K562 (cell line): ENCODE results near the gene CCDC171. TPM values are rescaled to one million over a fixed set of nuclear protein-coding genes. Genes with fewer than 3 reads are reported as not detected.
A peak's percentile ranks its signal among the peaks of the same experiment; 100 is the strongest.

Experiments
- ATAC-seq: fragments of 200-7000 bp; cut with Tn5 transposase; 3 replicates; pipeline ENCODE4 v1.9.1; 2020; ENCODE audit warnings: moderate library complexity
- BruUV-seq: library from RNA; stranded (reverse); fragments of 400-500 nt; replicated peaks from 2 replicates; lab custom pipeline; 2021; lab: Mats Ljungman, UMichigan
- CTCF ChIA-PET: fragments of 300-600 bp; formaldehyde crosslinking; extraction: SDS; loops from one replicate; lab custom pipeline; 2021; ENCODE audit warnings: low intra/inter-chr PET ratio; lab: Yijun Ruan, JAX
- POLR2A ChIA-PET: fragments of 300-600, 350-650 bp; sonication (Branson Sonifier 250); formaldehyde crosslinking; extraction: SDS; loops from one replicate; lab custom pipeline; 2021; ENCODE audit warnings: antibody characterized with exemption, inconsistent platforms; lab: Yijun Ruan, JAX
- DNase-seq, 4 experiments: peaks; one replicate each; pipeline versions ENCODE4 v3.0.0 to v3.0.0-alpha.2; 2011 to 2018; ENCODE audit warnings: low spot score in 3 of 4, mixed read lengths in 3 of 4; ENCODE audit errors: extremely low read depth in 1 of 4
- FAIRE-seq: peaks from 2 replicates; lab custom pipeline; 2011; peaks lifted over from hg19 to GRCh38; lab: Jason Lieb, UNC
- H2AFZ ChIP-seq: 2 replicates; pipeline ENCODE4 v1.6.0; 2011; ENCODE audit warnings: low read depth, low read length, control low read depth, inconsistent platforms
- H3K27ac ChIP-seq: fragments of 200-600 bp; 3 replicates; pipeline ENCODE4 v1.8.0; 2011; ENCODE audit warnings: low read depth, mild to moderate bottlenecking, control low read depth, inconsistent platforms, low read length, moderate library complexity, mixed read lengths; ENCODE audit errors: extremely low read depth
- H3K27me3 ChIP-seq, 2 experiments: fragments of 300-600 bp in 1 of 2; 2 replicates in 1 of 2; 3 replicates in 1 of 2; pipeline versions ENCODE4 v1.6.0 to v1.8.0; 2011; ENCODE audit warnings: inconsistent platforms in 2 of 2, low read length in 2 of 2, mild to moderate bottlenecking in 1 of 2, mixed read lengths in 1 of 2, moderate library complexity in 1 of 2; ENCODE audit not compliant: control insufficient read depth in 2 of 2, insufficient read depth in 2 of 2
- H3K36me3 ChIP-seq: fragments of 300-600 bp; 3 replicates; pipeline ENCODE4 v1.8.0; 2011; ENCODE audit warnings: mild to moderate bottlenecking, low read length, inconsistent platforms; ENCODE audit not compliant: control insufficient read depth, insufficient read depth
- H3K4me1 ChIP-seq, 2 experiments: fragments of 200-600 bp in 1 of 2; replicated peaks in 1 of 2; 2 replicates in 1 of 2; 3 replicates in 1 of 2; pipeline versions ENCODE4 v1.5.1 to v1.8.0; 2011; ENCODE audit warnings: inconsistent platforms in 2 of 2, low read length in 2 of 2, mild to moderate bottlenecking in 1 of 2, mixed read lengths in 1 of 2, moderate library complexity in 1 of 2; ENCODE audit not compliant: control insufficient read depth in 2 of 2, insufficient read depth in 2 of 2
- H3K4me2 ChIP-seq: 2 replicates; pipeline ENCODE4 v1.6.1; 2011; ENCODE audit warnings: low read length, control low read depth, inconsistent platforms, mixed read lengths; ENCODE audit not compliant: insufficient read depth
- H3K4me3 ChIP-seq: fragments of 200-600 bp; sonication (generic), shearing (Covaris generic); 2 replicates; pipeline ENCODE4 v1.5.1; 2016; ENCODE audit warnings: control low read depth, inconsistent platforms
- H3K79me2 ChIP-seq: fragments of 200-600 bp; 3 replicates; pipeline ENCODE4 v1.8.0; 2011; ENCODE audit warnings: low read length, inconsistent platforms; ENCODE audit not compliant: control insufficient read depth, insufficient read depth
- H3K9ac ChIP-seq, 2 experiments: 2 replicates each; pipeline versions ENCODE4 v1.6.0 to v1.6.1; 2011; ENCODE audit warnings: low read depth in 2 of 2, low read length in 2 of 2, control low read depth in 1 of 2, inconsistent platforms in 1 of 2, mild to moderate bottlenecking in 1 of 2, mixed read lengths in 1 of 2; ENCODE audit not compliant: insufficient read depth in 1 of 2
- H3K9me1 ChIP-seq: one replicate; pipeline ENCODE4 v1.6.0; 2011; ENCODE audit warnings: inconsistent platforms, mild to moderate bottlenecking, low read length, moderate library complexity; ENCODE audit not compliant: control insufficient read depth, insufficient read depth
- H3K9me3 ChIP-seq: replicated peaks from 2 replicates; pipeline ENCODE4 v1.5.1; 2011; ENCODE audit warnings: low read depth, low read length, inconsistent platforms; ENCODE audit not compliant: control insufficient read depth, insufficient read depth
- H4K20me1 ChIP-seq: replicated peaks from 2 replicates; pipeline ENCODE4 v1.6.1; 2011; ENCODE audit warnings: low read length, inconsistent platforms, mixed read lengths; ENCODE audit not compliant: control insufficient read depth, insufficient read depth
- ETV5 ChIP-seq: sonication (generic); formaldehyde crosslinking; IDR thresholded peaks from 2 replicates; pipeline ENCODE4 v1.4.0; 2020; ENCODE audit warnings: low read depth, mild to moderate bottlenecking, missing genetic modification reagents
- GATA2 ChIP-seq: sonication (generic); formaldehyde crosslinking; IDR thresholded peaks from 2 replicates; pipeline ENCODE4 v1.4.0; 2020; ENCODE audit warnings: mild to moderate bottlenecking, missing genetic modification reagents
- HINFP ChIP-seq: fragments of 450-650 bp; conservative IDR thresholded peaks from 2 replicates; pipeline ENCODE4 v1.6.1; 2016; ENCODE audit warnings: missing genetic modification characterization, low read depth, mild to moderate bottlenecking, control low read depth, missing compliant biosample characterization
- NFIC ChIP-seq: fragments of 450-650 bp; IDR thresholded peaks from 2 replicates; pipeline ENCODE4 v1.6.1; 2017; ENCODE audit warnings: mild to moderate bottlenecking, inconsistent platforms
- PATZ1 ChIP-seq: fragments of 250-450 bp; sonication (Bioruptor Pico); IDR thresholded peaks from 2 replicates; pipeline ENCODE4 v1.5.0; 2020; ENCODE audit warnings: mild to moderate bottlenecking, borderline replicate concordance
- RAD21 ChIP-seq, 2 experiments: fragments of 250-450 bp in 1 of 2; fragments of 450-650 bp in 1 of 2; sonication (Bioruptor Pico) in 1 of 2; formaldehyde crosslinking in 1 of 2; IDR thresholded peaks in 1 of 2; conservative IDR thresholded peaks in 1 of 2; 2 replicates each; pipeline versions ENCODE4 v1.4.0 to v1.8.0; 2020 to 2022; ENCODE audit warnings: mild to moderate bottlenecking in 2 of 2, moderate library complexity in 1 of 2
- ZFP36 ChIP-seq: fragments of 150-350 bp; IDR thresholded peaks from 2 replicates; pipeline ENCODE4 v1.6.1; 2018; ENCODE audit warnings: low read length, low read depth; ENCODE audit not compliant: partially characterized antibody
- ZNF277 ChIP-seq: fragments of 250-450 bp; sonication (Bioruptor Pico); IDR thresholded peaks from 2 replicates; pipeline ENCODE4 v1.8.0; 2022; ENCODE audit warnings: inconsistent platforms, mild to moderate bottlenecking, moderate library complexity, borderline replicate concordance
- ZNF507 ChIP-seq: conservative IDR thresholded peaks from 2 replicates; pipeline ENCODE4 v1.6.1; 2017; ENCODE audit warnings: missing genetic modification characterization, missing compliant biosample characterization
- ZNF668 ChIP-seq: fragments of 250-450 bp; sonication (Bioruptor Pico); IDR thresholded peaks from 2 replicates; pipeline ENCODE4 v1.8.0; 2022; ENCODE audit warnings: mild to moderate bottlenecking, inconsistent platforms
- WGBS: fragments of 100-300 bp; shearing (Covaris generic); methylation state at CpG from one replicate; pipeline ENCODE4 v1.1.6; 2016; ENCODE audit warnings: low coverage, mixed read lengths; ENCODE audit not compliant: insufficient coverage; ENCODE audit errors: missing lambda C conversion rate; 5-methylcytosine and 5-hydroxymethylcytosine counted together
- in situ Hi-C: fragments of 300-500 bp; cut with MboI; formaldehyde crosslinking; loops from 4 replicates; pipeline ENCODE4 v1.15.0; 2018; ENCODE audit warnings: inconsistent platforms, mixed read lengths
- intact Hi-C: fragments of 100-400 bp; cut with micrococcal nuclease; formaldehyde crosslinking; loops from 2 replicates; pipeline ENCODE4 v1.14.2; 2022
- polyA plus RNA-seq, 8 experiments: library from polyadenylated mRNA; depleted of rRNA in 4 of 8; stranded (reverse) in 5 of 8; unstranded in 3 of 8; fragments of >200 nt; fragmentation: Nextera tagmentation in 2 of 8; fragmentation: Illumina TruSeq in 1 of 8; extraction: Ambion mirVana in 2 of 8; extraction: Trizol in 1 of 8; gene quantifications; 2 replicates each; pipeline versions ENCODE4 v1.2.1 to v1.2.3, GENCODE V29; 2011 to 2014; ENCODE audit warnings: inconsistent platforms in 1 of 8, missing spikeins in 1 of 8
- total RNA-seq, 7 experiments: library from RNA; depleted of rRNA in 6 of 7; stranded (reverse); fragments of >200 nt in 6 of 7; fragmentation: Illumina TruSeq in 2 of 7; extraction: Trizol in 2 of 7; gene quantifications; 2 replicates each; pipeline versions ENCODE4 v1.2.1 to v1.2.3, GENCODE V29; 2011 to 2021; ENCODE audit warnings: low replicate concordance in 1 of 7

The CCDC171 gene
- total and polyA plus RNA-seq, 9 of the 15 experiments (the other 6 are each of a cell fraction or from before 2014, with no cell fraction given), result 0.08 to 3.8 (median 0.27) TPM

- WGBS, result 6% methylated on average over 2 of the region's 2 CpGs
- no peaks in the 10 kb centered on the region for H3K27me3 ChIP-seq
- H3K4me1 ChIP-seq, result no peaks in the 10 kb centered on the region
- no peaks in the 10 kb centered on the region for H3K36me3 ChIP-seq
- intact Hi-C loops, result no loop called here
- BruUV-seq, result no TSS peak
- H3K79me2 ChIP-seq, result no peaks in the 10 kb centered on the region
- CTCF ChIA-PET, result no interaction called here
- no peak for ATAC-seq
- no peak for TF ChIP-seq ZNF507 (tag)
- peak; percentile 27; the same call in 1 of the 2 replicates for TF ChIP-seq NFIC
- H3K9me3 ChIP-seq, result no peaks in the 10 kb centered on the region
- DNase-seq, result no peak
- H3K9ac ChIP-seq, result no peak overlapping the region
- in situ Hi-C loops, result no loop called here
- no peak for FAIRE-seq
- no peak overlapping the region for H3K4me2 ChIP-seq
- POLR2A ChIA-PET, result no interaction called here
- no peak overlapping the region for H3K4me3 ChIP-seq
- H3K9me1 ChIP-seq, result no peaks in the 10 kb centered on the region
- no peaks in the 10 kb centered on the region for H4K20me1 ChIP-seq
- no peak overlapping the region for H2AFZ ChIP-seq
- H3K27ac ChIP-seq, result no peak overlapping the region
Observed at GRCh38 chr9:15834541-15834940, 281.7 kb downstream of the CCDC171 start.

GRCh38 chr9:15837079-15837679, 284.3 kb downstream of the CCDC171 start:
- no TSS peak for BruUV-seq
- no peak overlapping the region for H2AFZ ChIP-seq
- in situ Hi-C loops (no loop called here), intact Hi-C loops (no loop called here)
- no peaks in the 10 kb centered on the region for H3K9me1 ChIP-seq
- no peaks in the 10 kb centered on the region for H3K79me2 ChIP-seq
- no peaks in the 10 kb centered on the region for H3K4me1 ChIP-seq
- no peak overlapping the region for H3K9ac ChIP-seq
- H3K4me2 ChIP-seq, result no peak overlapping the region
- POLR2A ChIA-PET, result no interaction called here
- H4K20me1 ChIP-seq, result no peaks in the 10 kb centered on the region
- no peak overlapping the region for H3K4me3 ChIP-seq
- H3K36me3 ChIP-seq, result no peaks in the 10 kb centered on the region
- H3K27me3 ChIP-seq, result no peaks in the 10 kb centered on the region
- WGBS, result 0% methylated on average over 3 of the region's 4 CpGs
- ATAC-seq, result peak; percentile 51; the same call in 2 of the 3 replicates
- CTCF ChIA-PET, result no interaction called here
- no peak overlapping the region for H3K27ac ChIP-seq
- peak; percentile 15 for FAIRE-seq
- H3K9me3 ChIP-seq, result no peaks in the 10 kb centered on the region
- DNase-seq, result peak; percentile 10 to 43 (median 26)
- TF ChIP-seq GATA2 (no peak), HINFP (tag) (no peak), RAD21 (CRISPR knock-in tag; conservative IDR thresholded peaks at IDR 0.05 in 1 of 2, IDR thresholded peaks at IDR 0.05 in 1 of 2) (peak in 1 of 2 experiments; percentile 33; a peak in 2 of 4 replicates), ZNF668 (CRISPR knock-in tag) (no peak), PATZ1 (CRISPR knock-in tag) (no peak), ZNF277 (no peak), ZFP36 (no peak), ETV5 (no peak)
